Left cardiac atrium (tissue), 4 donors: Measurements from ENCODE around the gene OR5B12. TPM values are rescaled to one million over a fixed set of nuclear protein-coding genes. Genes with fewer than 3 reads are reported as not detected.
"Not testable (repeated sequence)": the region's sequence is repeated elsewhere in the genome, so short reads cannot be mapped to it uniquely, and the experiment has no call there.

Experiments
- ATAC-seq, 2 donors: fragments of 200-7000 bp; cut with Tn5 transposase; one replicate each; pipeline ENCODE4 v1.9.1; 2020; ENCODE audit warnings: mild to moderate bottlenecking in 2 of 2, moderate library complexity in 2 of 2
- DNase-seq: peaks from one replicate; pipeline ENCODE4 v3.0.0-alpha.2; 2020
- intact Hi-C, 2 donors: fragments of 100-400 bp; cut with DNase I; formaldehyde crosslinking; loops; one replicate each; pipeline versions ENCODE4 v1.14.1 to v1.15.1; 2022 to 2023
- long read RNA-seq: library from polyadenylated mRNA; unstranded; transcript quantifications from one replicate; pipeline ENCODE4 v2.0.0, GENCODE V29; 2021
- total RNA-seq, 2 donors: library from RNA; stranded (reverse); fragmentation: NEBNext Ultra II Directional; extraction: Animal tissue kit (Norgen Biotek cat#: 25700); gene quantifications; one replicate each; pipeline ENCODE4 v1.2.1, GENCODE V29; 2021
- donor health status: DM: no; HTN: yes; CAD: no.
- donor health status: DM: no; HTN: yes; CAD: no; lungs with severe emphysema.
- donor health status: DM: yes; HTN: yes; CAD: no.
- donor health status: Dilated cardiomyopathy.

The OR5B12 gene
- total RNA-seq: not detected
- long read RNA-seq: 0 reads

DNA sequence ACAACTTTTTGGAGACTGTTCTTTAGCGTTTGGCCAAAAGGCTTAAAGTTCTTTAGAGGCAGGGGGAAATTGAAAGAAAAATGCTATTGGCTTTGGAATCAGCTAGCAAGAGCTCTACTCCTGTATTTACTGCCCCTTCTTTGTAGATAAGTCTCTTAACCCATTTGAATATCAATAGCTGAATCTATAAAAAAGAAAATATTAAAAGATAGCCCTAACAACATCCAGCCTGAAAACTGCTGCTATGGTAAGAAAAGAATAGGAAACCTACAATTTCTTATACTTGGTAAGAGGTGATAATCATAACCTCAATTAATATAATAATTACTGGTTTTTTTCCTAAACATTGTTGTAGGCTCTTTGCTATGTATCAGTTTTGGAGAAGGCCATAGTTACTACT, at the start of gene OR5B12:
TSS of gene OR5B12 (minus strand) at position 101 of the 400 bp plus-strand sequence. CDS start 2,085 bp downstream, outside the sequence.
- no peak for DNase-seq
- ATAC-seq: no peak
- intact Hi-C loops: no loop called here

DNA sequence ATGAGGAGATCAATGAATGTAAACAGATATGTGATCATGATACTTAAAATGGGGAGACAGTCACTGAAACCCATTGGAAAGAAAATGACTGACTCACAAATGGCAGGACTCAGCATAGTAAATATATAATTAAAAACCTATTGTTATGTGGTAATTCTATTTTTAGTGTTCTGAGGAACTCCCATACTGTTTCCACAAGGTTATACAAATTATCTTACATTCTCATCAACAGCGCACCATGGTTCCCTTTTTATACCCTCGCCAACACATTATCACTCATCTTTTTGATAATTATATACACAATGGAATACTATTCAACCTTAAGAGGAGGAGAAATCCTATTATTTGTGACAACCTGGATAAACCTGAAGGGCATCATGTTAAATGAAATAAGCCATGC, 48.8 kb upstream of the OR5B12 start:
- ATAC-seq (no peak), DNase-seq (no peak)
- intact Hi-C loops: no loop called here

DNA sequence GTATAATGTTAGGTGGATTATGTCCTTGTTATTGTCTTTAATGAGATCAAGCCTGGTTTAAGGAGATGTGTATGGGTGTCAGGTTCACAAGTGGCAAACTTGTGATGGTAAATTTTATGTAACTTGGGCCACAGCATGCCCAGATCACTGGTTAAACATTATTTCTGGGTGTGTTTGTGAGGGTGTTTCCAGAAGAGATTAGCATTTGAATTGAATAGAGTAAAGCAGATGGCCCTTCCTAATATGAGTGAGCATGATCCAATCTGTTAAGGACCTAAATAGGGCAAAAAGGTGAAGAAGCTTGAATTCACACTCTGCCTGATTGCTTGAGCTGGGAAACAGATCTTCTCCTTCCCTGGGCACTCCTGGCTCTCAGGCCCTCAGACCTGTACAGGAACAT, 45.1 kb upstream of the OR5B12 start:
- ATAC-seq: no peak
- intact Hi-C loops: no loop called here
- no peak for DNase-seq

DNA sequence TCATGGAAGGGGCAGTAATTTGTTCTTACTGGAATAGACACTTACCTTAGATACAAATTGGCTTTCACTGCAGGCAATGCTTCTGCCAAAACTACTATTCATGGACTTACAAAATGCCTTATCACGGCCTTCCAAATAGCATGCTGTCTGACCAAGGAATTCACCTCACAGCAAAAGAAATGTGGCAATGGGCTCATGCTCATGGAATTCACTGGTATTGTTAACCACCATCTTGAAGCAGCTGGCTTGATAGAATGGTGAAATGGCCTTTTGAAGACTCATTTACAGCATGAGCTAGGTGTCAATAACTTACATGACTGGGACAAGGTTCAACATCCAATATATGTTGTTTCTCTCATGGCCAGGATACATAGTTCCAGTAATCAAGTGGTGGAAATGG, 43.9 kb upstream of the OR5B12 start:
- intact Hi-C loops: no loop called here
- no peak for ATAC-seq
- DNase-seq: no peak

DNA sequence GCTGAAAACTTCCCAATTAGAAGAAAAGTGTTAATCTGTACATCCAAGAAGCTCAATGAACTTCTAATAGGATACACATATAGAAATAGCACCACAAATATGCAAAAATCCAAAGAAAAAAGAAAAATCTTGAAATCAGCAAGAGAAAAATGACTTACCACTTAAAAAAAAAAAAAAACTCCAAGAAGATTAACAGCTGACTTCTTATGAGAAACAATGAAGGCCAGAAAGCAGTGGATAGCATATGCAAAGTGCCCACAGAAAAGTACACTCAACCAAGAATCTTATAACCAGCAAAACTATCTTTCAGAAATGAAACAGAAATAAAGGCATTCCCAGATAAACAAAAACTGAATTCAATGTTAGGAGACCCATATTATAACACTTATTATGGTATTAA, 29.9 kb upstream of the OR5B12 start:
- ATAC-seq (no peak), DNase-seq (no peak)
- intact Hi-C loops: no loop called here

DNA sequence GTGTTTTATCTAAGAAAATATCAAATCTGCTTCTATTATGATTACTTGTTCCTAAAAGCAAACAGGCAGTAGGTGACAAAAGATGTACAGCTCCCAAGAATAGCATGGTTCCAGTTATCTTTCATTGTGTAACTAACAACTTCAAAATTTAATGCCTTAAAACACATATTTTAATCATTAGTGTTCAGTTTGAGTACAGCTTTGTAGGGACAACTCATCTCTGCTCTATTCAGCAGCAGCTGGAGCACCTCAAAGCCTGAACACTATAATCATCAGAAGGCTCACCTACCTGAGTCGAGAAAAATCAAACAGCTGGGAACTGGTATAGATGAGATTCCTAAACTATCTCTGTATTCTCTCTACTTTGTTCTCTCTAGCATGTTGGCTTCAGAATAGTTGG, 24.3 kb upstream of the OR5B12 start:
- ATAC-seq: no peak
- no peak for DNase-seq
- intact Hi-C loops: no loop called here

DNA sequence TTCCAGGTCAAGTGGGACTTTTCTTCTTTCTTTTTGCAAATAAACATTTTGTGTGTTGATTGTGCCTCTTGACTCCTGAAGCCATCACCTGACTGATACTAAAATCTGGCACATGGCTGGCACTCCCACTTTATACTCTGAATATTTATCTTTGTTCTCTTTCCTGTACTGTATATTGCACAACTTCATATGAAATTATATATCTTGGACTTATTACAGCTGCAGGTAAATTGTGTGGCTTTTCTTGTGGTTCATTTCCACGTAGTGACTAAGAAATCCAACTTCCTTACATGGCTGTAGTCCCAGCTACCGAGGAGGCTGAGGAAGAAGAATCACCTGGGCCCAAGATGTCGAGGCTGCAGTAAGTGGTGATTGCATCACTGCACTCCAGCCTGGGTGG, 23.7 kb upstream of the OR5B12 start:
- intact Hi-C loops: no loop called here
- ATAC-seq (no peak), DNase-seq (no peak)

DNA sequence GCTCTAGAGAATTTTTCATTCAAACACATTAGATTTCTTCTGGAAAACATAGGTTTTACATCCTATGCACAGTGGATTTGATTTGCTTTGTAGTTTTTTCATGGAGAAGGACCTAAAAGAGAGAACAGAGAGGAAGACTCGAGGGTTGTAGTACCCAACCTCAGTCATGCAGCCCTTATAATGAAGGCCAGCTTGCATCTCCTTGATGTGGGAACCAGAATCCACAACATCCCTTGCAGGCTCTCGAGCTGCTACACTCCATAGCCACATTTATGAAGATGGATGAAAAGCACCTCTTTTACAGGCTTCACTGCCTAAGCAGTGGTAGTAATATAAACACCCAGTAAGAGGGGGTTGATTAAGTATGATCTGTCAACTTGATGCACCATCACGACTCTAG, 9.5 kb upstream of the OR5B12 start:
- DNase-seq (no peak), ATAC-seq (no peak)
- intact Hi-C loops: no loop called here

DNA sequence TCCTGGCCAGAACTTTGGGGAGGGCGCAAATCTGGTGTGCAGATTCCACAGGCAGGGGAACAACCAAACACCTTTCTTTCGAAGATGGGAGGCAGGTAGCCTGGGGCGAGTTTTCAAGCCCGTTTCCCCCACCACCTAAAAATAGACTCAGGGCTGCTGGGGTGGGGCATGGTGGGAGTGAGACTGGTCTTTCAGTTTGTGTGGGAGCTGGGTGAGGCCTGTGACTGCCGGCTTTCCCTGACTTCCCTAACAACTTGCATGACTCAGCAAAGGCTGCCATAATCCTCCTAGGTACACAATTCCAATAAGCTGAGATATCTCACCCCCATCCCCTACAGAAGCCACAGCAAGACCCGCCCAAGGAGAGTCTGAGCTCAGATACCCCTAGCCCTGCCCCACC, 4.3 kb upstream of the OR5B12 start:
- no peak for DNase-seq
- ATAC-seq: no peak
- intact Hi-C loops: no loop called here

DNA sequence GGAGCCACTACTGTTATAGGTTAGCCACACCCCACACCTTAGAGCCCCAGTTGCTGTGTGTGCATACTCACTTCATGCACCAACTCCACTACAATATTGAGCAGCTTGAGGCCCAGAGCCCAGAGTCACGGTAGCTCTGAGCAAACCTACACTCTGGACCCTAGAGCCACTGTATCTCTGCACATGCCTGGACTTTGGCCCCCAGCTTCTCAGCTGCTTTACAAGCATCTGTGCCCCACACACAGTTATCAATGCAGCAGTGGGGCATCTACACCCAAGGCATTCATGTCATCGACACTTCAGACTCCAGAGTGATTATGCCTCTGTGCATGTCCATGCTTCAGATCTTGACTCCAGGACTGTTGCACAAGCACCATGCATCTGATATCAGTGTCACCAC, 2.3 kb upstream of the OR5B12 start:
- ATAC-seq (no peak), DNase-seq (no peak)
- intact Hi-C loops: no loop called here

DNA sequence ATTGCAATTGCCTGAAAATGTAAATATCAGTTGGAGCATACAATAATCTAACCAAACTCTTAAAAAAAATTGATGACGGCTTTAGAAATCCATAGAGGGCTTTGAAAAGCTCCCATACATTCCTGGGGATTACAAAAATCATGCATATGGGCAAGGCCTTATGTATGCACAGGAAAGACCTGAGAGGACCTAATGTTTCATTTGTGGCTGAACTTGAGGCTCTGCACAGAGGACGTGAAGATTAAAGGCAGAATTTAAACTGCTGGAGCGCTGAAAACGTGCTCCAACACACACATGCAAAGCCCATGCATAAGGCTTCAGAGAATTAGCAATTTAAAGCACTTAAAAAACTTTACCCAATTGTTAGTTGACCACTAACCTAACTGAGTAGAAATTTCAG, 3.5 kb downstream of the OR5B12 start:
- no peak for DNase-seq
- no peak for ATAC-seq
- intact Hi-C loops: no loop called here

DNA sequence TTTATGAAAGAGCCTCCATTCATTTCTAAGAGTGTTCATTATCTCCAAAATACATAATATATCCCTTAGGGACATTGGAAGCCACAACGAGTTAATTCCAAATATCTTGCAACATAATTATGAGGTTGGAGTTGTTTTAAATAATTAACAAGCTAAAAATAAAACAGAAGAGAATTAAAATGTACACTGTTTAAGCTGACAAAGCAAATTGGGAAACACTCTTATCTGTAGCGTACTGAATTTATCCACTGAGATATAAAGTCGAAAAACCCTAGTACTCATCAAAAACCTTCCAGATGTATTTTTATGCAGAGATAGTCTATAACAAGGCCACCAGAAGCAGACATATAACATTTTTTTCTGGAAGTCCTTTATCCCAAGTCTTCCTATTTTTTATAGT, 7.8 kb downstream of the OR5B12 start:
- ATAC-seq: no peak
- DNase-seq: no peak
- intact Hi-C loops: no loop called here

DNA sequence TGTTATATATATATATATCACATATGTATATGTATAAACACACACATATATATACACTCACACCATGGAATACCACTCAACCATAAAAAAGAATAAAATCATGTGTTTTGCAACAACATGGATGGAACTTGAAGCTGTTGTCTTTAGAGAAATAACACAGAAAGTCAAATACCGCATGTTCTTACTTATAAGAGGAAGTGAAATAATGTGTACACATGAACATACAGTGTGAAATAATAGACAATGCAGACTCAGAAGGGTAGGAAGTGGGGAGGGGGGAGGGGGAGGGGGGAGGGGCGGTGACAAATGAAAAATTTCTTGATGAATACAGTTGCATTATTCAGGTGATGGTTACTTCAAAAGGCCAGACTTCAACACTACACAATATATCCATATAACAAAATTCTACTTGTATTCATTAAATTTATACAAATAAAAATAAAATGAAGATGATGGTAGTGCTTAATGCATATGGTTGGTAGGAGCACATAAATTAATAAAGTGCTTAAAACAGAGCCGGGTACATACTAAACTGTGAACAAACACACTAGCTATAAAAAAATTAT, 8.3 kb downstream of the OR5B12 start:
- intact Hi-C loops: no loop called here
- ATAC-seq: no peak
- no peak for DNase-seq

DNA sequence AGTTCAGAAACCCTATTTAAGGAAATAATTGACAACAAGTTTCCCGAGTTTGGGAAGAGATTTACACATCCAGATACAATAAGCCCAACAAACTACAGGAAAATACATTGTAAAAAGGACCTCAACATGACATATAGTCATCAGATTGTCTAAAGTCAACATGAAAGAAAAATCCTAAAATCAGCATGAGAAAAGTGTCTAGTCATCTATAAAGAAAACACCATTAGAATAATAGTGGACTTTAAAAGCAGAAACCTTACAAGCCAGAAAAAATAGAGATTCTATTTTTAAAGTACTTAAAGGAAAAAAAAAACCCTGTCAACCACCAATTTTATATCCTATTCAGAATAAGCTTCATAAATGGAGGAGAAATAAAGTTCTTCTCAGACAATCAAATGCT, 12.8 kb downstream of the OR5B12 start:
- intact Hi-C loops: no loop called here
- no peak for ATAC-seq
- DNase-seq: no peak

DNA sequence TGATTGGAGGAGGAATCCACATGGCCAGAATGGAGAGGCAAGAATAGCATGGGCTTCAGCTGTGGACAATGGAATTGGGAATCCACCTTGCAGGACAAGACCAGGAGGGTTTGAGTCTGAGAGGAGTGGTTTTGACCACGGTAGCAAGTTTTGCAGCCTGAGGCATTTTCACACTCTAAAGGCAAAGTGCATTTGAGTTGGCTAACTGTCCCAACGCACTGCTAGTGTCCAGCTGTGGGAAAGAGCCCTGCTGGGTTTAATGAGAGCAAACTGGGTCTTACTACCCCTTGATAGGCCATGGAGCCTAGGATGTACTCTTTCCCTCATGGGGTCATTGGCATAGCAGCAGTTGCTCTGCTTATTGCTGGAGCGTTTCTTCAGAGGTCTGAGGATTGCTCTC, 14.0 kb downstream of the OR5B12 start, which contains the start of gene OR5B2:
TSS of gene OR5B2 (minus strand) at position 101 of the 400 bp plus-strand sequence. CDS start 4,860 bp downstream, outside the sequence.
- intact Hi-C loops: no loop called here
- no peak for DNase-seq
- ATAC-seq: no peak

DNA sequence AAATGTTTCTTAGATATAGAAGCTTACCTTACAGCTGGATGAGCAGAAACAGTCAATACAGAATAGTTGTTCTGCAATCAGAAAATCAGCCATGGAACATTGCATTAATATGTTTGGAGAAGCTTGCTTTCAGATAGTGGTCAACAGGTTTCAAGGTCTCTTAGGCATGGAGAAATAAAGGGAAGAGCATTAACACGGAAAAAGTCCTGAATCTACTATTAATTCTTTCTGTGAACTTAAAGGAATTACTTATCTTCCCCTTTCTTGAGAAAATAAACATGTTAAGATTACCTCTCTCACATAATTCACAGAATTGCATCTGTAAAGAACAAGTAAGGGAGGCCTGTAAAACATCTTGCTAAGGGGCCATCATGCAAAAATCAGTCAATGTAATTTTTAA, 35.3 kb downstream of the OR5B12 start, which contains the start of gene OR5B3:
TSS of gene OR5B3 (minus strand) at position 101 of the 400 bp plus-strand sequence. CDS start 3,465 bp downstream, outside the sequence.
- intact Hi-C loops: no loop called here
- DNase-seq (no peak), ATAC-seq (no peak)

DNA sequence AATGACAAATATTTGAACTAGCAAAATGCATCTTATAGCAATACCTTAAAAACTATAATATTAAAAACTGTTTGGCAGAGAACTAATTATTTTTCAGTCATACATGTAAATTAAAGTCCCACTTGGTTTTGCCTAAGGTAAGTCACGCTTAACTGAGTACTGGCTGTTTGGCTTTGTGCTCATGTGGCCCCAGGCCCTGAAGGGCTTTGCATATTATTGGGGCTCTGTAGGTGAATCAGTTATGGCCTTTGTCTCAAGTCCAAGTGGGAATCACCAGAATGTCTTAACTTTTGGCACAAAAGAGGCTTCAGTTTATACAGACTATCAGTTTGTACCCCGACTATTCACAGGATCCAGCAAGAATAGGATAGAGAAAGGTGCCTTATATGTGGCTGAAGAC, 42.4 kb downstream of the OR5B12 start:
- ATAC-seq, intact Hi-C loops, DNase-seq: not testable (repeated sequence)

DNA sequence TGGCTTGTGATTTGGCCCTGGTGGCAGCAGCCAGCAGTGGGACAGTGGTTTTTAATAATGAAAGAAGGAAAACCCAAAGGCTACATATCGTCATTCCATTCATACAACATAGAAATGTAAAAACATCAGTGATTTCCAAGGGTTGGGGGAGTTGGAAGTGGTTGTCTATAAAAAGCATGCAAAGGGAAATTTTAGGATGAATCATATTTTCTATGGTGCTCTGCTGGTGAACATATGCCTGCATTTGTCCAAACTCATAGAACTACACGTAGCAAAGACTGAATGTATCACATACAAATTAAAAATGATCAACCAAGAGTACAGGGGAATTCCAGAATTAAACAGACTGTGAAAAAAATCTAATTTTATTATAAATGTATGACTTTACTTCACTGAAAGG, 46.5 kb downstream of the OR5B12 start:
- ATAC-seq (no peak), DNase-seq (no peak)
- intact Hi-C loops: no loop called here

DNA sequence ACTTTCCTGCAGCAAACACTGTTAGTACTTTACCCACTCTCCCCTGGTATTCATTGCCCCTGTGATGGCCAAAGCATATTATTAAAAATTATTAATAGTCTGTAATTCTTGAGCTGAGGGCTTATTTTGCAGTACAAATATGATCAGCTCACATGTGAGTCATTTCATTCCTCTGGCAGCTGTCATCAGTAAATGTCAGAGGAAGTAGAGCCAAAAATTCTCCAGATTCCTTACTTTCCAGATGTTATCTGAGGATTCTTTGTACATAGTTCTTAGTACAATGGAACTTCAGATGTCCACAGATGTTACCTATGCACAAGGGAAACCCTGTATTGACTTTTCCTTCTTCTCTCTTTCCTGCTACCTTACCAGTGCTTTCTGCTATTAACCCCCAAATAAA, 47.8 kb downstream of the OR5B12 start:
- intact Hi-C loops: no loop called here
- DNase-seq (no peak), ATAC-seq (no peak)

DNA sequence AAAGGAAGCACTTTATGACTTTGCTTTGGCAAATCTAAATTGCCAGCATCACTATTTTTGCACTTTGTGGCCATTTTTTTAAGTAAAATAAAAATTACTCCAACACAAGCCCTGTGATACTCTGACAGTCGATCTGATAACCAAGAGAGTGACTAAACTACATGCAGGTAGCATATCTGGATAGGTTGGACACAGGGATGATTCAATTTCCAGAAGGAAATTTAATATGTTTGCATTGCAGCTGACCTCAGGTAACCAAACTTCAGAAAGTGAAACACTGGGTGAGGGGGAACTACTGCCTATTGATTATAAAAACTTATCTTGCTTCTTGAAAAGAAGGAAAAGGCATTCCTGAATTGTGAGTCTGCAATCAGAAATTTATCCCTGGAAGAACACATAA, 49.3 kb downstream of the OR5B12 start:
- DNase-seq: no peak
- ATAC-seq: no peak
- intact Hi-C loops: no loop called here

DNA sequence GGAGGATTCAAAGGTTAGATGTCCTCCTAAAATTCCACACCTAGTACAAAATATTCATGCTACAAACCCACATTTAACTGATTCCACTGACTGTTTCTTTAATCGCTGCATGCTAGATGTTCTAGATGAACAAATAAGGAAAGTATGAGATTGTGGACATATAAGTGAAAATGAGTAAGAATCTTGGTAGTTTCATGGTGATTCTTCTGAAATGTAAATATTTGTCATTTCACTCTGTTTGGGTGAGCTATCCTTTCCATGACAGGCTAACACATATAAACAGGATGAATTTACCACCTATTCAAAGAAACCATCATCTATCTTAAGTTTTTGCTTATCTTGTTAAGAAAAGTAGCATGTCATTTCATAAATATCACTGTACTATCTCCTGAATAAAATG, 50.2 kb downstream of the OR5B12 start:
- intact Hi-C loops: no loop called here
- DNase-seq (no peak), ATAC-seq (no peak)

DNA sequence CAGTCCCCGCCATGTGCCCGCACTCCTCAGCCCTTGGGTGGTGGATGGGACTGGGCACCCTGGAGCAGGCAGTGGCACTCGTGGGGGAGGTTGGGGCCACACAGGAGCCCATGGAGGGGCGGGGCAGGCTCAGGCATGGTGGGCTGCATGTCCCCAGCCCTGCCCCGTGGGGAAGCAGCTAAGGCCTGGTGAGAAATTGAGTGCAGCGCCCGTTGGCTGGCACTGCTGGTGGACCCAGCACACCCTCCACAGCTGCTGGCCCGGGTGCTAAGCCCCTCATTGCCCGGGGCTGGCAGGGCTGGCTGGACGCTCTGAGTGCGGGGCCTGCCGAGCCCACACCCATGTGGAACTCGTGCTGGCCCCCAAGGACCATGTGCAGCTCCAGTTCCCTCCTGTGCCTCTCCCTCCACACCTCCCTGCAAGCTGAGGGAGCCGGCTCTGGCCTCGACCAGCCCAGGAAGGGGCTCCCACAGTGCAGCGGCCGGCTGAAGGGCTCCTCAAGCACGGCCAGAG, 51.4 kb downstream of the OR5B12 start:
- ATAC-seq (no peak), DNase-seq (peak; percentile 15)
- intact Hi-C loops: no loop called here
